Measurements from ENCODE around the gene TTF1. TPM values are rescaled to one million over a fixed set of nuclear protein-coding genes. Genes with fewer than 3 reads are reported as not detected.

The TTF1 gene
- total and polyA plus RNA-seq, 2 of the 13 experiments (the other 11 are each of a cell fraction or from before 2014, with no cell fraction given) = 3.4 to 9.8 TPM

DNA sequence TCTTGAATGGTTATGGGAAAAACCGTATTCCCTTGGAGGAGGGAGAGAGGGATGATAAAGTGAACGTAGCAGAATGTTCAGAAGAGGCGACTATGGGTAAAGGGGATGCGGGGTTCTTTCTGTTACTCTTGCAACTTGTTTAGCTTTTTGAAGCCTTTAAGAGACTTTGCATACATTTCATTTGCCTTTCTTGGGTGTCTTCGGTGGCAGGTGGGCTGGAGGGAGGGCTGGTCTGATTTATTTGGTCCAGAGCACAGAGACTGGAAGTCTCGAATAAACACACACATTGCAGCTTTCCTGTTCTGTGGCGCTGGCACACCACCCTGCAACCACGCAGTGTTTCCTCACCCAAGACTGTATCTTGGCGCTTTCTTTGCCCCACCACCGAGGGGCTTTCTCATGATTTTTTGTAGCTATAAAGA is 23.2 kb downstream of the TTF1 start:
- Histone ChIP-seq H3K9ac (ENCODE audit: insufficient read depth, low read depth, low read length) (no peak overlapping the region), H3K4me2 (ENCODE audit: low read depth, low read length) (no peak overlapping the region), H3K27me3 (ENCODE audit: control insufficient read depth in 1 of 2, insufficient read depth in 2 of 2, low read length in 2 of 2) (no peaks in the 10 kb centered on the region), H3K36me3 (replicated peaks in 1 of 2; ENCODE audit: control insufficient read depth in 1 of 2, insufficient read depth in 2 of 2, low read length in 2 of 2) (peaks cover 12 to 41% of the 10 kb centered on the region in 2 experiments; a peak in 4 of 5 replicates), H3K9me3 (ENCODE audit: low read length) (no peaks in the 10 kb centered on the region), H3K4me1 (ENCODE audit: insufficient read depth, low read length) (no peaks in the 10 kb centered on the region), H3K4me3 (replicated peaks in 1 of 3; ENCODE audit: insufficient read depth in 1 of 3, low read depth in 2 of 3, low read length in 3 of 3) (no peak overlapping the region), H3K79me2 (ENCODE audit: insufficient read depth, low read length) (no peaks in the 10 kb centered on the region), H3K27ac (ENCODE audit: extremely low read length, insufficient read depth, low read length) (no peak overlapping the region), H2AFZ (ENCODE audit: low read length) (no peak overlapping the region), H4K20me1 (ENCODE audit: insufficient read depth, low read length) (no peaks in the 10 kb centered on the region)
- TF ChIP-seq, protein P1, sequence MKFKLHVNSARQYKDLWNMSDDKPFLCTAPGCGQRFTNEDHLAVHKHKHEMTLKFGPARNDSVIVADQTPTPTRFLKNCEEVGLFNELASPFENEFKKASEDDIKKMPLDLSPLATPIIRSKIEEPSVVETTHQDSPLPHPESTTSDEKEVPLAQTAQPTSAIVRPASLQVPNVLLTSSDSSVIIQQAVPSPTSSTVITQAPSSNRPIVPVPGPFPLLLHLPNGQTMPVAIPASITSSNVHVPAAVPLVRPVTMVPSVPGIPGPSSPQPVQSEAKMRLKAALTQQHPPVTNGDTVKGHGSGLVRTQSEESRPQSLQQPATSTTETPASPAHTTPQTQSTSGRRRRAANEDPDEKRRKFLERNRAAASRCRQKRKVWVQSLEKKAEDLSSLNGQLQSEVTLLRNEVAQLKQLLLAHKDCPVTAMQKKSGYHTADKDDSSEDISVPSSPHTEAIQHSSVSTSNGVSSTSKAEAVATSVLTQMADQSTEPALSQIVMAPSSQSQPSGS (CRISPR knock-in tag; IDR thresholded peaks at IDR 0.05) = no peak
- no peak for TF ChIP-seq ZNF441 (CRISPR knock-in tag; IDR thresholded peaks at IDR 0.05; ENCODE audit: borderline replicate concordance)
- no peak for TF ChIP-seq ZFP37 (CRISPR knock-in tag; IDR thresholded peaks at IDR 0.05; ENCODE audit: borderline replicate concordance)
- TF ChIP-seq CHD4 (IDR thresholded peaks at IDR 0.05; ENCODE audit: borderline replicate concordance, low read length) = no peak
- no peak for TF ChIP-seq KLF13 (CRISPR knock-in tag; IDR thresholded peaks at IDR 0.05)
- TF ChIP-seq, protein P2, sequence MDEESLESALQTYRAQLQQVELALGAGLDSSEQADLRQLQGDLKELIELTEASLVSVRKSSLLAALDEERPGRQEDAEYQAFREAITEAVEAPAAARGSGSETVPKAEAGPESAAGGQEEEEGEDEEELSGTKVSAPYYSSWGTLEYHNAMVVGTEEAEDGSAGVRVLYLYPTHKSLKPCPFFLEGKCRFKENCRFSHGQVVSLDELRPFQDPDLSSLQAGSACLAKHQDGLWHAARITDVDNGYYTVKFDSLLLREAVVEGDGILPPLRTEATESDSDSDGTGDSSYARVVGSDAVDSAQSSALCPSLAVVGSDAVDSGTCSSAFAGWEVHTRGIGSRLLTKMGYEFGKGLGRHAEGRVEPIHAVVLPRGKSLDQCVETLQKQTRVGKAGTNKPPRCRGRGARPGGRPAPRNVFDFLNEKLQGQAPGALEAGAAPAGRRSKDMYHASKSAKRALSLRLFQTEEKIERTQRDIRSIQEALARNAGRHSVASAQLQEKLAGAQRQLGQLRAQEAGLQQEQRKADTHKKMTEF (CRISPR knock-in tag; IDR thresholded peaks at IDR 0.05) = no peak
- TF ChIP-seq ZKSCAN5 (CRISPR knock-in tag; IDR thresholded peaks at IDR 0.05) = no peak
- TF ChIP-seq ZFX (CRISPR knock-in tag; IDR thresholded peaks at IDR 0.05; ENCODE audit: low read depth) = no peak
- TF ChIP-seq ZNF446 (CRISPR knock-in tag; IDR thresholded peaks at IDR 0.05) = no peak
- TF ChIP-seq, protein P3, sequence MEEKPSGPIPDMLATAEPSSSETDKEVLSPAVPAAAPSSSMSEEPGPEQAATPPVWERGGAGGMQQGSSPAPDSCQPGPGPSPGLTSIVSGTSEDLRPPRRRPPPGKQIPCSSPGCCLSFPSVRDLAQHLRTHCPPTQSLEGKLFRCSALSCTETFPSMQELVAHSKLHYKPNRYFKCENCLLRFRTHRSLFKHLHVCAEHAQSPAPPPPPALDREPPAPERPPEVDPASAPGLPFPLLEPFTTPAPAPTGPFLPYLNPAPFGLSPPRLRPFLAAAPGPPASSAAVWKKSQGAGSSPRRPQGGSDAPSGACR (CRISPR knock-in tag; IDR thresholded peaks at IDR 0.05) = no peak
- TF ChIP-seq CREB1 (IDR thresholded peaks at IDR 0.05) = no peak
- TF ChIP-seq CREB1 (CRISPR knock-in tag; IDR thresholded peaks at IDR 0.05) = no peak
- no peak for TF ChIP-seq ZNF570 (CRISPR knock-in tag; IDR thresholded peaks at IDR 0.05; ENCODE audit: borderline replicate concordance)
- no peak for TF ChIP-seq JDP2 (CRISPR knock-in tag; IDR thresholded peaks at IDR 0.05; ENCODE audit: borderline replicate concordance)
- TF ChIP-seq ZNF557 (CRISPR knock-in tag; IDR thresholded peaks at IDR 0.05) = no peak
- WGBS (ENCODE audit: low lambda C conversion rate) = 96% methylated on average over 10 of the region's 10 CpGs
- no peak for DNase-seq (ENCODE audit: low spot score)
- no TSS peak for BruUV-seq (replicated peaks)
- in situ Hi-C loops (cut with HindIII; ENCODE audit: extremely low pct_ligation_motif_present, low pct_unique_long_range_greater_than_20kb) = no loop called here
- ATAC-seq = no peak
- ChIA-PET CTCF (ENCODE audit: low intra/inter-chr PET ratio, low total read pairs) (no interaction called here), POLR2A (no interaction called here)
- intact Hi-C loops (cut with micrococcal nuclease; ENCODE audit: unreplicated experiment) = no loop called here
- FAIRE-seq = no peak

Data from HepG2 (cell line).